Head of caudate nucleus (tissue), 42 donors: ENCODE results near the gene CEP112.
"Not testable (repeated sequence)": the region's sequence is repeated elsewhere in the genome, so short reads cannot be mapped to it uniquely, and the experiment has no call there.

Source experiments
- DNase-seq, 42 donors: peaks; one replicate each; pipeline versions ENCODE4 v3.0.0 to v3.0.0-alpha.2; 2020 to 2021; ENCODE audit warnings: mixed read lengths in 7 of 42
- intact Hi-C: fragments of 100-400 bp; cut with DNase I; formaldehyde crosslinking; loops from one replicate; pipeline ENCODE4 v1.15.0; 2022

Gene CEP112

DNA sequence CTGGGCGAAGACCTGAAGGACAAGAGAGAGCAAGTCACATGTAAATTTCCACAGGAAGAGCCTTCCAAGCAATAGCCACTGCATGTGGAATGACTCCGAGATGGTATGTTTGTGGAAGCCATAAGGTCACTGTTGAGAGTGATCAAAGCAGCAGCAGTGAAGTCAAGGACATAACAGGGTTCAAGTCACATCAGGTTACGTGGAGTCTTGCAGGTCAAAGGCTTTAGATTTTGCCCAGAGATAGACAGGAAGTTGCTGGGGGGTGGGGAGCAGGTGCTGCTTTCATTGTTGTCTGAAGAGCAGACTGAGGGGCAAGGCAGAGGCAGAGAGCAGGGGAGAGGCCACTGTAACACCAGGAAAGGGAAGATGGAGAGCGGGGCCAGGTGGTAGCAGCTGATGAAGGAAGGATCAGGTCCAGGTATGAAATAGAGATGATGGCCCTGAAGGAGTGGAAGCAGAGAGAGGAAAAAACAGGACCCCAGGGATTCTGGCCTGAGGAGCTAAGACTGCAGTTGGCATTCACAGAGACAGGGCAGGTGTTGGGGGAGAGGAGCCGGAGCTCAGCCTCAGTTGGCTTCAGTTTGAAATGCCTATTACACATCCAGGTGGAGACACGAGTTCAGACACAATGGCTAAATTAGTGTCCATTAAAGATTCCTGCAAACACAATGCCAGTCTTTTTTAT, 501.2 kb downstream of the CEP112 start:
- intact Hi-C loops: no loop called here
- DNase-seq: no peak

DNA sequence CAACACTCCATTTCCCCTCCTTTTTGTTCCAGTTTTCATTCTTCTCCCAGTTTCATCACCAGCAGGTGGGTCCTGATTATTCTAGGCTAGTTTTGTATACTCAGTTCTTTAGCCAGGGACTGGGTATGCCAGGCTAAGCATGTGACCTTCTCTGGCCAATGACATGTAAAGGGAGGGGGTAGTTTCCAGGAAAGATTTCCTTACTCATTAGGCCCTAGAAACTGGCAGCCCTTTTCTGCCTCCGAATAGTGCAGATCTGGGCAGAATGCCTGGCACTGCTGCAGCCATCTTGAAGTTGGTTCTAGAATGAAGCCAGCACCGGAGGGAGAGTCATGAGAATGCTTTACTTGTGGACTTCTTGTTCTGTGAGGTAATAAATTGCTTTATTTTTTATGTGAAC, 503.6 kb downstream of the CEP112 start:
- intact Hi-C loops: no loop called here
- DNase-seq: peak in 12 of 42 donors; percentile 5 to 69 (median 23)

DNA sequence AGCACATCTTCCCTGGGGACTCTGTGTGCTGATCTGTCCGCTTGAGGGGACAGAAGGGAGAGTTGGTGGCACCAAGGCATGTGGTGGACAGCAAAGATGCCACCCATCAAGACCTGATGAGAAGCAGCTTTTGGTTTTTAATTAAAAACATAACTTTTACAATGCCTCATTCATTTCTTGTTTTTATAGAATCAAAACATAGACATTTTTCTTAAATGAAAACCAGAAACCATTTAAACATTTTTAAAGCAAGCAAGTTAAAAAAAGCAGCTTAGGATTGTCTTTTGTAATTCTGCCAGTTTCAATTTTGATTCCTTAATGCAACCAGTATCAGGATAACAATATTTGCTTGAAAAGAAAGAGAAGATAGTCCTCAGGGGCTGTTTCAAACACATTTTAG, 506.8 kb downstream of the CEP112 start:
- intact Hi-C loops: no loop called here
- DNase-seq: no peak

DNA sequence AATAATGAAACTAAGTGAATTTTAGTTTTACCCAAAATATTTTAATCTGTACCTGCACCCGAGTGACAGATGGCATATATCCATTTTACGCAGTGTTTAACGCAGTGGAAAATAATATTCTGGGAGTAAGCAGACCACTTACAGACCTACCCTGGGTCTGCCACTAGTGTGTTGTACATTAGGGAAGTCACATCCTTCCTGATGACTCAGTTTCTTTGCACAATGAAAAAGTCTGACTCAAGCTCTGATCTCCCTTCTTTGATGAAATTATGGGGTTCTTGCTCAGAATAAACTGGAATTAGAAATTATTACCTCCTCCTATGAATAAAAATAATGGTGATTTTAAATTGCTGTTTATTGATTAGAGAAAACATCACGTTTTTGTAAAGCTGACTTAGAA, 507.3 kb downstream of the CEP112 start:
- intact Hi-C loops: no loop called here
- no peak for DNase-seq

DNA sequence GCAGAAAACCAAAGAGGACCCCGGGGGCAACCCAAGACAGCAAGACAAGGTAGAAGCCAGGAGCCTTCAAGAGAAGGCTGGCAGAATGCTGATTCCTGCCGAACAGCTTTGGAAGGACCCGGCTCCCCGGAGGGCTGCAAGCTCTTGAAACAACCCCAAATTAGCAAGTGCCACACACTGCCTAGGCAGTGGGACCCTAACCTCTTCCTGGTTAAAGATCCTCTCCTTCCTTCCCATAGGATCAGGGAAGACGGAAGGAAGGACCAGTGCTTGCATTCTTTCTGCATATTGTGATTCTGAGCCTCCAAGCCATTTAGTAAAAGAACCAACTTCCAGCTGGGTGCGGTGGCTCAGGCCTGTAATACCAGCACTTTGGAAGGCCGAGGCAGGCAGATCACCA, 508.5 kb downstream of the CEP112 start:
- intact Hi-C loops: no loop called here
- DNase-seq: no peak

DNA sequence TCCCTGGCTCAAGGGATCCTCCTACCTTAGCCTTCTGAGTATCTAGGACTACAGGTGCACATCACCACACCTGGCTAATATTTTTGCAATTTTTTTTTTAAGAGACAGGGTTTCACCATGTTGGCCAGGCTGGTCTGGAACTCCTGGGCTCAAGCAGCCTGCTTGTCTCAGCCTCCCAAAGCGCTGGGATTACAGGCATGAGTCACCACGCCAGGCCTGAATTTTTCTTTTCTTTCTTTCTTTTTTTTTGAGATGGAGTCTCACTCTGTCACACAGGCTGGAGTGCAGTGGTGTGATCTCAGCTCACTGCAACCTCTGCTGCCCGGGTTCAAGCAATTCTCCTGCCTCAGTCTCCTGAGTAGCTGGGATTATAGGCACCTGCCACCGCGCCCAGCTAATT, 510.2 kb downstream of the CEP112 start:
- intact Hi-C loops, DNase-seq: not testable (repeated sequence)

DNA sequence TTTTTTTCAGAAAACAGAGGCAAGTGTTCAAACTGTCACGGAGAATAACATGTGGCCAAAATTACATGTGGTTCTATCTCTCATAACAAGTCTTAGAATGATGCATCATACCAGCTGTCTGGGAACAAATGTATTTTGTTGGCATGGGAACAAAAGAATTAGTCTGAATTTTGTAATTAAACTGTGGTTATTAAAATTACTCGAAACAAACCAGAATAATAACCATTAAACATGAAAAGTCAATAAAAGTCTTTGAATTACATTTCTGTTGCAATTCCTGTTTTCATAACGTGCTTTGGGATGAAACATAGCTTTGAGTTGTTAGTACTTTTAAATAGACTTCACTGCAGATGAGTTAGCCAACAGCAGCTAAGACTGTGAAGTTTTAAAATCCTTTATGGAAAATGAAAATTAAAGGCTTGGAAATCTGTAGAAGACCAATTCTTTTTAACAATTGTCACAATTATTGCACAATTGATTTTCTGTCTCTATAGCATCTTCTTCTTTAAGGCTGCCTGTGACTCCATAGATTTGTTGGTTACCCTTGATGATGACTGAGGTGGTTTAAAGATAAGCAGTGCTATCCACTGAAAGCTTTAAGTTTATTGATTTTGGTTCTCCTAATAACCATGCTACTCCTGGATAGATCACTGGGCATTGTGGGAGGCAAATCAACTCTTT, 512.6 kb downstream of the CEP112 start:
- no peak for DNase-seq
- intact Hi-C loops: no loop called here

DNA sequence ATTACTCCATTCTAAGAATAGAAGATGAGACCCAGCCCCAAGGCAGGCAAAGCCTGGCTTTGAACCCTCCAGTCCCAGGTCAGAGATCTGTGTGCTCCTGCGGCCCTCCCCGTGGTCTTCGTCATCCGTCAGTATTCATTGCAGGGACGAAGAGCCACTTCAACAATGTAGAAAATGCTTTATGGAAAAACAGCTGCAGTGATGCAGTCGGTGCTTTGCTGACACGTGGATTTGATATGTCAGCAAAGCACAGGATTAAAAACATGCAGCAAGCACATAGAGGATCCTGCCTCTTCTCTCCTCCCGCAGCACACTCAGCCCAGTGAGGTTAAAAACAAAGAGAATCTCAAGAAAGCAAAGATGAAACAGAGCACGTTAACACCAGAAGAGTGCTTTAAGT, 513.4 kb downstream of the CEP112 start:
- intact Hi-C loops: no loop called here
- DNase-seq: no peak

DNA sequence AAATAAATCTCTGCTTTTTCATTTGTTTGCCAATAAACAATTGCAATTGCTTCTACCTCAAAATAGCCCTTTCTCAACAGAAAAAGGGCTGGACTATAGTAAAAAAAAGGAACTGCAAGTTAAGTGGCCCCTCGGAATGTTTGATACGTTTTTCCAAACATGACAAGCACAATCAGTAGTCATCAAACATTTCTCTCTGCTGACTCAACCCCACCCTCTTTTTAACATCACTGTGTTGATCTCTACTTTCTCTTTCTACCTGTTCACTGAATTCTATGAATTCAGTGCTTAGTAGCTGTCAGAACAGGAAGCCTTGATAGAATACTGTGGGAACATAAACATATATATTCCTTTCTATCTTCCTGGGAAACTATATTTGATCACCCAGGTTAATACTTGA, 514.0 kb downstream of the CEP112 start:
- no peak for DNase-seq
- intact Hi-C loops: no loop called here

DNA sequence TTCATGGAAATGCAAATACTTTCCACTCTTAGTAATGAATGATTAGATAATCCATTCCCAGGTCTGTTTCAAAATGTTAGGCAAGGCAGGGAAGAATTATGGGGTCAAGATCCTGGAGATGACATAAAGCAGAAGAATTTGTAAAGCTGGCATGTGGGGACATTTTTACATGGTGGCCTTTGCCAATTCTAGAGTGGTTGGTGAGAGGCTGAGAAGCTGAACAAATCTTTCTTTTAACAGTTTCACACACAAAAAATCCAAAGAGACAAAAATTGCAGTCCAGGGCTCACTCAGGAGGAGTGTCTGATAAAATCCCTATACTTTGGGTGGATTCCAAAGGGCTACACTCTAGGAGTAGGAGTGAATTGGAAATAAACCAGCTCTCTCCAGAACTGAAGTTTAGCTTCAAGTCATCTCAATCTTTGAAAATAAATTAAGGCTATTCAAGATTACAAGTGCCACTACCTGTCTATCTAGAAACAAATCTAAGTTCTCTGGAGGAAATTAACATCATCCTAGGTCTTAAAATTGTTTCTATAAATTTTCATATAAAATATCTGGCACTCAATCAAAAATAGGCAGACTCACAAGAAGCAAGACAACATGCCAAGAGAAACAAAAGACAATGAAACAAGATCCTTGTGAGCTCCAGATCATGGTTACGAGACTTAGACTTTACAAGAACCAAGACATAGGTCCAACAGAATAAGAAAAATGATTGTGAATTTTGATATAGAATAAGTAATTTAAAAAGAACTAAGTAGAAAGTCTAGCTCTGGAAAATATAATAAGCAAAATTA, 517.5 kb downstream of the CEP112 start:
- intact Hi-C loops: no loop called here
- no peak for DNase-seq

DNA sequence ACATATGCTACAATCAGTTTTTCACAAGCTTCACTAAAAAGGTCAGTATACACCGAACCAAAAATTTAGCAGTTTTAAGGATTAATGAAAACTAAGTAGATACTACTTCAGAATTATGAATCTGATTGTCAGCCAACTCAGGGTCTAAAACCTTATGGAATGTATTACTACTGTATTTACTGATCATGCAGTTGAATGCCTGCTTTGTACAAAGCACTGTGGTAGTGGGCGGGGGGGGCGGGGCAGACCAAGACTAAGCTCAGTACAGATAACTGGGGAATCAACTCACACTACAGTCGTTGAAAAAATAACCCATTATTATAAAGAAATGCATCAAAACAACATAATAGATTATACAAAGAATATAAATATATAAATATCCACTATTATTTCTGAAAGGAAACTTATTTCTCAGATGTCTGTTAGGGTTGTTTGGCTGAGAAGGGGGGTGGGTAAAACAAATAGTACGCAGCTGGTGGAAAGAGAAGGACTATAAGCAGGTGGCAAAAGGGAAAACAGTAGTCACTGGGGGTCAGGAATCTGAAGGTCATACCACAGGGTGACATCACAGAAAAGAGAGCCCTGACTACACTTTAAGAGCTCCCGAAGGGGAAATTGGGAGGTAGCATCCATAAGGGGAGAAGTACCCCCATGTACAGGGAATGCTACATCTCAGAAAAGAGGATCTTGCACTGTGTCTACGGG, 521.1 kb downstream of the CEP112 start:
- intact Hi-C loops: no loop called here

DNA sequence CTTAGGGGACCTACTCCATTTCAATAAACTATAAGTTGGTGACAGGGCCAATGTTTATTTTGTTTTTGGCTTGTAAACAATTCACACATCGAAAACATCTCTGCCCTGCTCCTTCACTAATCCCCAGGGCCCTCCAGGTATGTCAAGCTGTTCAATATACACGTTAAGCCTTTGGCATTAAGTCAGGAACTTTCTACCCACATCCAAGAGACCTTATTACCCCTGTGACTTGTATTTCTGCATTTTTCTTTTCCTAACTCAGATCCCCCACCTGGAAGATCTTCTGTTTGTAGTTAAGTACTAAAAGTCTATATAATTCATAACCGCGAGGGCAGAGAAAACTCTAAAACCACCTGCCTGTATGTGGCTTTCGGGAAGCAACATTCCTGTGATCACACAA, 523.7 kb downstream of the CEP112 start:
- no peak for DNase-seq
- intact Hi-C loops: no loop called here

More for the DNA sequence above, 521.1 kb downstream of the CEP112 start:
- DNase-seq: no peak

DNA sequence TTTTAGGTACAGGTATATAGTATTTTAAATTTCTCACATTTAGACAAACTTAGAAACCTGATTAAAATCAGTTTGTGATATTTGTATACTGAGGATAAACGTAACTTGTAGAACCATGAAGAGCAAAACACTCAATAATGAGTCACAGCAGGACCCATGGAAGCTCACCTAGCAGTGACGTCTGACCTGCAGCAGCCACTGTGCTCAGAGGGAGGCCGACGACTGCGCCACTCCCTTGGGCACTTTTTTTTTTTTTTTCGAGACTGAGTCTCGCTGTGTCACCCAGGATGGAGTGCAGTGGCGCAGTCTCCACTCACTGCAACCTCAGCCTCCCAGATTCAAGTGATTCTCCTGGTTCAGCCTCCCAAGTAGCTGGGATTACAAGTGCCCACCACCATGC, 524.3 kb downstream of the CEP112 start:
- no peak for DNase-seq
- intact Hi-C loops: no loop called here

DNA sequence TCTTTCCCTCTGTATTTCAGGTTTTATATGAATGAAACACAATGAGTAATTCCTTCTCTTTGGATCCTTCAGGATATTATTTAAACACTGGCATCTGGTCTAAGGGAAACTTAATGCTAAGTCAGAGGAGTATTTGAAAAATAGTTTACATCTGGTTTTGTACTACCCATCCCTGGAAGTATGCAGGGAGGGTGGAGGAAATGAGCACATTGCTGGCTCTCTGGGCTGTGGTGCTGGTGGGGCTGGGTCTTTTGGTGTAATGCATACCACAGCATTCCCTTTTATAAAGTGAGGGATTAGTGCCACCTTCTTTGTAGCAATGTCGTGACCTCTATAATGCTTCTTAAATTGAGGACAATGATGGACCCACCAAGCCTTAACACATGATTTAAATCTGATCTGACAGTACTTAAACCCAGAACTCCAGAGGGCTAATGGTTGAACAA, 525.0 kb downstream of the CEP112 start:
- no peak for DNase-seq
- intact Hi-C loops: no loop called here

DNA sequence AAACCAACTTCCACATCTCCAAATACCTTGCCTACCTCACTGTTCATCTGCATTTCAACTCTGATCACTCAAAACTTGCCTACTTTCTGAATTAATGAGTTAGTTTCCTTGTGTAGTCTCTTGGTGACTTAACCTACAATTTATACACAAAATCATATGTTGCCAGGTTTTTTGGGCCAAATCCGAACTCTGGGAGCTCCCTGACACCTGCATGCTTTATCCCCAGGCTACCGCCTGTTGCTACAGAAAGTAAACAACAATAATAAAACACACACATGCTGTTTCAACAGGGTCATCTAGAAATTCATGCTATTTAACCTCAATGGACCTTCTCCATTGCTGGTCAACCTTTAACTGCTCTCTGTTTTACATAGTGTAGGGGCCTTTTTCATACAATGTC, 526.0 kb downstream of the CEP112 start:
- DNase-seq: no peak
- intact Hi-C loops: no loop called here

DNA sequence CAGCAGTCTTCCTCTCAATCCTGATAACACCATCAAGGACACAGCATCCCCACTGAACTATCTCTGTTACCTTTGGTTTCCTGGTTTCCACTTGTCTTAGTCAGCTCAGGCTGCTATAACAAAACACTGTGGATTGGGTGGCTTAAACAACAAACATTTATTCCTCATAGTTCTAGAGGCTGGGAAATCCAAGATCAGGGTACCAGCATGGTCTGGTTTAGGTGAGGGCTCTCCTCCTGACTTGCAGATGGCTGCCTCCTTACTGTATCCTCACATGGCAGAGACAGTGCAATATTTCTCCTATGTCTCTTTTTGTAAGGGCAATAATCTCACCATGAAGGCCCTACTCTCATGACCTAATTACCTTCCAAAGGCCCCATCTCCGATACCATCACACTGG, 527.2 kb downstream of the CEP112 start:
- DNase-seq: no peak
- intact Hi-C loops: no loop called here

DNA sequence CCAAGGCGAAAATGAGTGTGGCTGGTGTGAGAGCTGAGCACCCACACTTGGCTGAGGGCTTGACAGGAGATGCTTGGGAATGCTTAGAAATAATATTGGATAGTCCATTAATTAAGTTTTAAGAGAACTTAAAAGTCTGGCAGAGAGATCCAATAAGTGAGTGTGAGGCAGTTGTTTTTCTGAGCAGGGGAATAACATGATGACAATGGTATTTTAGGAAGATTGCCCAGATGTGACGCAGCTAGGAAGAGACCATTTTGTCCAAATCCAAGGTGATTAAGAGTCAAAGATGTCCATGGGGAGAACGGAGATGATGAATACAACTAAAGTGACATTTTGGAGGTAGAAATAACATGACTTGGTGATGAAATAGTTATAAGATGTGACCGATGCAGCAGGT, 527.7 kb downstream of the CEP112 start:
- intact Hi-C loops: no loop called here
- DNase-seq: no peak

DNA sequence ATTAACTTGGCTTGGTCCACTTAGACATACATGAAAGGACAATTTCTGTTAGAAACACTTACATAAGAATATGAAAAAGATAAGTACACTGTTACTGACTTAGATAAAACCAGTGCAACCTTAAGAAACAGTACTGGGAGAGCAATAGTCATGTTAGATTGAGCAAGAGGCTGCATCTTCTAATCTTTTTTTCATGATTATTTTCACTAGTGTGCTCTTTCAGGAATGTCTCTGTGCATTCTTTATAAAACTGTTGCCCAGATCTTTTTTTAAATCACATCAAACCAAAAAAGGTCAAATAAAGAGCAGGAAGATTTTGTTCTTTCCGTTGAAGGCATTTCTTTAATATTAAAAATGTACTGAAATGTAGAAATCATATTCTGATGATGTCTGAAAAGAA, 529.7 kb downstream of the CEP112 start:
- no peak for DNase-seq
- intact Hi-C loops: no loop called here

DNA sequence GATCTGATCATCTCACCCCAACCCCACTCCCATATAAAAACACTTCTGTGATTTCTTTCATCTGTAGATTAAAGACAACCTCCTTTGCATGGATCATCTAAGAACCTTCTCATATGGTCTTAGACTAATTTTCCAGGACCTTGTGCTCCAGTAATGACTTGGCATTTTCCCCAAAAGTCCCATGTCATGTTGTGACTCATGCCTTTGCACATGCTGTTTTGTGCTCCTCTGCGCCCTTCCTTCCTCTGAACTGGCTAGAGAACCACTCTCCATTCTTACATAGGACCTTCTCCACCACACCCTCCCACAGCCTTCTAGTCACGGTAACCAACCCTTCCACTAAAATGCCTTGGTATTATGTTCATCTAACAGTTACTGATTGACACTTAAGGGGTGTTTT, 531.0 kb downstream of the CEP112 start:
- intact Hi-C loops: no loop called here
- no peak for DNase-seq

DNA sequence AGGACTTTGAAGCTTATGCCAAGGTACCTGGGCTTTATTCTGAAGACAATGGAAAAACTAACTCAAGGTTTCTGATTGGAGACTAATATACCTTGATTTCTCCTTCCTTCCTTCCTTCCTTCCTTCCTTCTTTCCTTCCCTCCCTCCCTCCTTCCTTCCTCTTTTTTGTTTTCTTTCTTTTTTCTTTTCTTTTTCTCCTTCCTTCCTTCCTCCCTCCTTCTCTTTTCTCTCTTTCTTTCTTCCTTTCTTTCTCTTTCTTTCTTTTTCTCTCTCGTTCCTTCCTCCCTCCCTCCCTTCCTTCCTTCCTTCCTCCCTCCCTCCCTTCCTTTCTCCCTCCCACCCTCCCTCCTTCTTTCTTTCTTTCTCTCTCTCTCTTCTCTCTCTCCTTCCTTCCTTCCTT, 531.9 kb downstream of the CEP112 start:
- intact Hi-C loops: no loop called here
- no peak for DNase-seq
